ENCODE results near the gene INPP4B. TPM values are rescaled to one million over a fixed set of nuclear protein-coding genes. Genes with fewer than 3 reads are reported as not detected.
"Not testable (repeated sequence)": the region's sequence is repeated elsewhere in the genome, so short reads cannot be mapped to it uniquely, and the experiment has no call there.

The INPP4B gene
- total and polyA plus RNA-seq, 7 donors, result 4.2 to 27.3 (median 17.2) TPM

DNA sequence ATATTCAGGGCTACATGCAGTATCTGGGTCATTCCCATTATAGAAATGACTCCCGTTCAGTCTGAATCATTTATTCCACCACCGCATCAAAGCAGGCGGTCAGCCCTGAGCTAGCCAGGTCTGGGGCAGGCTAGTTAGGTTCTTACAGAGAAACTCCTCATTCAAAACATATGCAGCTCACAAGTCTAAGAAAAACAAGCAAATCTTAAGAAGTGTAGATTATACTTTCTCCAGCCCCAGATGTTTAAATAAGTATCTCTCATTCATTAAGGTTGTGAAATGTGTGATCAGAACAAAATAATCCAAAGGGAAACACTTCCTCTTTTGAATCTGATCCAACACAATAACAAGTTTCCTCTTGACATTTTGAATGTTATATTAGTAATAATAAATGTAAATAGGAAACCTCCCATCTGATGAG lies 441.9 kb downstream of the INPP4B start:
- Histone ChIP-seq H3K27me3 (no peaks in the 10 kb centered on the region), H3K4me1 (peaks cover 0 to 21% (median 10%) of the 10 kb centered on the region in 4 donors), H3K4me3 (peak overlapping the region in 2 of 4 donors; percentile 52 to 54), H3K9me3 (no peaks in the 10 kb centered on the region), H3K27ac (peak overlapping the region in 3 of 4 donors; percentile 65 to 75 (median 72)), H3K36me3 (no peaks in the 10 kb centered on the region)
- no peak for DNase-seq
- TF ChIP-seq EP300 (IDR thresholded peaks at IDR 0.05) (no peak), POLR2A (IDR thresholded peaks at IDR 0.05) (no peak), CTCF (IDR thresholded peaks at IDR 0.05) (no peak), POLR2AphosphoS5 (IDR thresholded peaks at IDR 0.05) (no peak)
- intact Hi-C loops (cut with DNase I), result no loop called here
- 47 to 72% methylated on average over 3 of the region's 3 CpGs for WGBS, 2 donors

- H3K9me3 ChIP-seq, result no peaks in the 10 kb centered on the region
- 86 to 89% methylated on average over 2 of the region's 2 CpGs for whole genome bisulfite sequencing, 2 donors
- H3K4me3 ChIP-seq, result no peak overlapping the region
- no peaks in the 10 kb centered on the region for H3K27me3 ChIP-seq
- TF ChIP-seq EP300 (IDR thresholded peaks at IDR 0.05) (no peak), CTCF (IDR thresholded peaks at IDR 0.05) (no peak), POLR2AphosphoS5 (IDR thresholded peaks at IDR 0.05) (no peak), POLR2A (IDR thresholded peaks at IDR 0.05) (no peak)
- H3K27ac ChIP-seq, result no peak overlapping the region
- H3K36me3 ChIP-seq, result no peaks in the 10 kb centered on the region
- H3K4me1 ChIP-seq, result peaks cover 0 to 21% (median 10%) of the 10 kb centered on the region in 4 donors
- intact Hi-C loops (cut with DNase I), result no loop called here
- no peak for DNase-seq
Measured at GRCh38 chr4:142402900-142403299, 443.2 kb downstream of the INPP4B start.

GRCh38 chr4:142402156-142402555 lies 443.9 kb downstream of the INPP4B start:
- Histone ChIP-seq H3K4me3 (no peak overlapping the region), H3K4me1 (peaks cover 0 to 21% (median 10%) of the 10 kb centered on the region in 4 donors), H3K27ac (no peak overlapping the region), H3K9me3 (no peaks in the 10 kb centered on the region), H3K27me3 (no peaks in the 10 kb centered on the region), H3K36me3 (no peaks in the 10 kb centered on the region)
- intact Hi-C loops (cut with DNase I), result no loop called here
- TF ChIP-seq POLR2A (IDR thresholded peaks at IDR 0.05) (no peak), CTCF (IDR thresholded peaks at IDR 0.05) (no peak), EP300 (IDR thresholded peaks at IDR 0.05) (no peak), POLR2AphosphoS5 (IDR thresholded peaks at IDR 0.05) (no peak)
- WGBS, 2 donors, result 71 to 80% methylated on average over 2 of the region's 2 CpGs
- DNase-seq, result no peak

- H3K4me3 ChIP-seq; H3K4me1 ChIP-seq; H3K9me3 ChIP-seq; H3K27ac ChIP-seq; DNase-seq; H3K27me3 ChIP-seq; intact Hi-C loops (cut with DNase I); H3K36me3 ChIP-seq: not testable (repeated sequence)
- 91 to 95% methylated on average over 16 of the region's 16 CpGs for WGBS, 2 donors
Measured at GRCh38 chr4:142397364-142397991, 448.6 kb downstream of the INPP4B start.

DNA sequence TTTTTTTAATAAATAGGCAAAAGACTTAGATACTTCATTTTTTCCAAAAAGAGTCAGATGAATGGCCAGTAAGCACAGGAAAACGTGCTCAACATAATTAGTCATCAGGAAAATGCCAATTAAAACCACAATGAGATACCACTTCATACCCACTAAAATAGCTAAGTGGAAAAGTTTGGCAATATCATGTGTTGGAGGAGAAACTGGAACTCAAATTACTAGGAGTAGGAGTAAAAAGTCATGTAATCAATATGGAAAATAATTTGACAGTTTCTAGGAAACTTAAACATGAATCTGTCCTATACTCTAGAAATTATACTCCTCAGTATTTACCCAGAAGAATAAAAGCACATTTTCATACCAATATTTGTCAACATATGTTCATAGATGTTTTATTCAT lies 449.8 kb downstream of the INPP4B start:
- H3K4me3 ChIP-seq, result no peak overlapping the region
- TF ChIP-seq CTCF (IDR thresholded peaks at IDR 0.05) (no peak), POLR2AphosphoS5 (IDR thresholded peaks at IDR 0.05) (no peak)
- no peak overlapping the region for H3K27ac ChIP-seq
- DNase-seq, result no peak
- no peaks in the 10 kb centered on the region for H3K36me3 ChIP-seq
- H3K27me3 ChIP-seq, result no peaks in the 10 kb centered on the region
- no peaks in the 10 kb centered on the region for H3K9me3 ChIP-seq
- WGBS, 2 donors, result 41 to 66% methylated on average over 1 of the region's 1 CpG
- no peaks in the 10 kb centered on the region for H3K4me1 ChIP-seq
- intact Hi-C loops (cut with DNase I), result no loop called here
